Measurements from ENCODE around the gene ART1.

The ART1 gene

GRCh38 chr11:3712274-3712673, 67.3 kb downstream of the ART1 start:
- no peak for DNase-seq (ENCODE audit: low read depth, low spot score)

Data from astrocyte of the hippocampus (primary cell).